ENCODE data around the gene DCLK1.

DNA sequence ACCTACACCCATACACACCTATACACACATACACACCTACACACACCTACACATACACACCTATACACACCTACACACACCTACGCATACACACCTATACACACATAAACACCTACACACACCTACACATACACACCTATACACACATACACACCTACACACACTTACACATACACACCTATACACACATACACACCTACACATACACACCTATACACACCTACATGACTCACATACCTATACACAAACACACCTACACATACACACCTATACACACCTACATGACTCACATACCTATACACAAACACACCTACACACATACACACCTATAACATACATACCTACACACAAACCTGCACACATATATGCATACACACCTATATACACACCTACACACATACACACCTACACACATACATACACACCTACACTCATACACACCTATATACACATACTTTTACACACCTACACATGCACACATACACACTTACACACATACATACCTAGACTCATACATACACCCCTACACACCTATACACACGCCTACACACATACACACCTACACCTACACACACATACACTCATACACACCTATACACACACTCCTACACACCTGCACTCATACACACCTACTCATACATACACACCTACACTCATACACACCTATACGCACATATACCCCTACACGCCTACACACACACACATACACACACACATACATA lies 368.0 kb downstream of the DCLK1 start:
- TF ChIP-seq ZNF384 (IDR thresholded peaks at IDR 0.05) (no peak), LEF1 (IDR thresholded peaks at IDR 0.05; ENCODE audit: borderline replicate concordance) (no peak), NFRKB (IDR thresholded peaks at IDR 0.05) (no peak), CTBP1 (IDR thresholded peaks at IDR 0.05; ENCODE audit: borderline replicate concordance) (no peak), BHLHE40 (IDR thresholded peaks at IDR 0.05; ENCODE audit: borderline replicate concordance) (no peak), ELF4 (IDR thresholded peaks at IDR 0.05) (no peak), FOXM1 (IDR thresholded peaks at IDR 0.05; ENCODE audit: borderline replicate concordance) (no peak), SP1 (IDR thresholded peaks at IDR 0.05) (no peak), FOXA1 (IDR thresholded peaks at IDR 0.05) (no peak)

Measured in HEK293T (cell line).